ENCODE data around the gene CTRB1.
"Not testable (repeated sequence)": the region's sequence is repeated elsewhere in the genome, so short reads cannot be mapped to it uniquely, and the experiment has no call there.

The CTRB1 gene

DNA sequence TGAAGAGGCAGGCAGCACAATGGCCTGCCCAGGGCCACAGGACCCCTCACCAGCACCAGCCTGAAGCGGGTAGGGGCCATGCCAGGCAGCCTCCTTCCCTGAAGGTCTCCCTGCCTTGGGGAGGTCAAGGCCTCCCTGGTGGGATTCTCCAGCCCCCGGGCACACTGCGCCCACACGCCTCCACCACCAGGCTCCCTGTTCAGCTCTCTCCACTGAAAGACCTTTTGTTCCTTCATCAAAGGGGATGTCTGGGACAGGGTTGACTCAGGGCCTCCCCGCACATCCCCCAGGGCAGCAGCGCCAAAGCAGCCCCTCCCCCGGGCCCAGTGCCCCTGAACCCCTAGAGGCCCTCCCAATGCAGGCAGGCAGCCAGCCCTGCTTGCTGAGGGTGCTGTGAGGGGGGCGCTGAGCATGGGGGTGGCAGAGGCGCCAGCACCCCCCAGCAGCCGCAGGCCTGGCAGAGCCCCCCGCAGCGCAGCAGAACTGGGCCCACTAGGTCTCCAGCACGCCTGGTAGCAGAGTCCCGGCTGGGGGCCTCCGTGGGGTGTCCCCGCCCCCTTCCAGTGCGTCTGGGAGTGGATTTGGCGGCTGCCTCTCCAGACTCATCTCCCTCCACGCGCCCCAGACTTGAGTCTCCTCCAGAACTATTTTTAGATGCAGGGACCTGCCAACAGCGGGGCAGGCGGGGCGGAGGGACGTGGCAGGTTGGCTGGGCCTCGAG, 19.5 kb downstream of the CTRB1 start:
- TF ChIP-seq, protein P1, sequence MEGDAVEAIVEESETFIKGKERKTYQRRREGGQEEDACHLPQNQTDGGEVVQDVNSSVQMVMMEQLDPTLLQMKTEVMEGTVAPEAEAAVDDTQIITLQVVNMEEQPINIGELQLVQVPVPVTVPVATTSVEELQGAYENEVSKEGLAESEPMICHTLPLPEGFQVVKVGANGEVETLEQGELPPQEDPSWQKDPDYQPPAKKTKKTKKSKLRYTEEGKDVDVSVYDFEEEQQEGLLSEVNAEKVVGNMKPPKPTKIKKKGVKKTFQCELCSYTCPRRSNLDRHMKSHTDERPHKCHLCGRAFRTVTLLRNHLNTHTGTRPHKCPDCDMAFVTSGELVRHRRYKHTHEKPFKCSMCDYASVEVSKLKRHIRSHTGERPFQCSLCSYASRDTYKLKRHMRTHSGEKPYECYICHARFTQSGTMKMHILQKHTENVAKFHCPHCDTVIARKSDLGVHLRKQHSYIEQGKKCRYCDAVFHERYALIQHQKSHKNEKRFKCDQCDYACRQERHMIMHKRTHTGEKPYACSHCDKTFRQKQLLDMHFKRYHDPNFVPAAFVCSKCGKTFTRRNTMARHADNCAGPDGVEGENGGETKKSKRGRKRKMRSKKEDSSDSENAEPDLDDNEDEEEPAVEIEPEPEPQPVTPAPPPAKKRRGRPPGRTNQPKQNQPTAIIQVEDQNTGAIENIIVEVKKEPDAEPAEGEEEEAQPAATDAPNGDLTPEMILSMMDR (IDR thresholded peaks at IDR 0.05; ENCODE audit: low read length, missing control alignments): no peak
- no peak overlapping the region for H3K4me3 ChIP-seq (replicated peaks; ENCODE audit: low read depth, low read length)
- peak; percentile 85 for DNase-seq (ENCODE audit: low read depth)

DNA sequence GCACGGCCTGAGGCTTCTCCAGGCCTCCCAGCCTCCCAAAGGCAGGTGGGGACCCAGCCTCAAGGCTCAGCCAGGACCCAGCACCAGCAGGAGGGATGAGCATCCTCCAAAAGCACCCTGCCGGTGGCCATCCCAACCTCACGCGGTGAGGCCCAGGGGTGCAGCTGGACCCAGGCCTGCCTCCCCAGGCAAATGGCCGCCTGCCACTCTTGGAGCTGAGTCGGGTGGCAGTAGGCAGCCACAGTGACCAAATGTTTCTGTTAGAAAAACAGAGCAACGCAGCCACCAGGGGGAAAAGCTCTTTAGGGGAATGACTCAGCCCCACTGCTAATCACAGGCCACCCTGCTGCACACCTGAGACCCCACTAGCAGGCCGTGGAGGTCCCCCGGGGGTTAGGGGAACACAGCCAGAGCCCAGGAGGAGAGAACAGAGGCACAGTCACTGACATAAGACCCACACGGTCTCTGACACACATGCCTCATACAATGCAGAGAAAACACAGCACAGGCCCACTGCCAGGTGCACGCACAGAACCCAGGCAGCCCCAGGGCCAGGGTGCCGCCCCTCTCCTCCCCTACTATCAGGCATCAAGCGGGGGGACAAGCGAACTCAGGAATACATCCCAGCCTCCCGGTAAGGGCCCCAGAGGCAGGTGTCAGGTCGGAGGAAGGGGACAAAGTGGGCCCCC, 20.2 kb downstream of the CTRB1 start:
- DNase-seq (ENCODE audit: low read depth): no peak
- TF ChIP-seq, protein P1 (IDR thresholded peaks at IDR 0.05; ENCODE audit: low read length, missing control alignments): peak; percentile 20
- no peak overlapping the region for H3K4me3 ChIP-seq (replicated peaks; ENCODE audit: low read depth, low read length)

DNA sequence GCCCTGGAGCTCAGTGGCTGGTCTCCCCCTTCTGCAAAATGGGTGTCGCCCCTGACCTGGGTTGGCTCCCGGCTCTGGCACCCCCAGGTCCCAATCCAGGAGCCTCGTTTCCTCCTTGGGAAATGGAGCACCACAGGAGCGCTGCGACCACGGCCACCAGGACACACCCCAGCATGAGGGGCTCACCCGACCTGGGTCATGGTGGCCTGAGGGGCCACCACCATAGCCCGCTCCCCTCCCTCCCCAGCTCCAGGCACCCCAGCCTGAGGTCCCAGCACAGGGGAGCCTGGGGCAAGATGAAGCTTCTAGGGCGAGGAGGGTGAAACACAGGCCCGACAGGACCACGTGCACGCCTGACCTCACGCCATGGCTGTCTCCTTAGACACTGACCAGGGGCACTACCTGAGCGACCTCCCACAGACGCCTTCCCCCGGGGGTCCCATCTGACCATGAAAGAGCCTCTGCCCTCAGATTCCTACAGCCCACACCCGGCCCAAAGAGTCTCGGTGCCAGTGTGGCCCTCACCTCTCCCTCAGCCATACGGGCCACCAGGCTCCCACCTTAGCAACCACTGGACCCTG, 20.8 kb downstream of the CTRB1 start:
- DNase-seq (ENCODE audit: low read depth): no peak
- no peak overlapping the region for H3K4me3 ChIP-seq (replicated peaks; ENCODE audit: low read depth, low read length)
- TF ChIP-seq, protein P1 (IDR thresholded peaks at IDR 0.05; ENCODE audit: low read length, missing control alignments): no peak

DNA sequence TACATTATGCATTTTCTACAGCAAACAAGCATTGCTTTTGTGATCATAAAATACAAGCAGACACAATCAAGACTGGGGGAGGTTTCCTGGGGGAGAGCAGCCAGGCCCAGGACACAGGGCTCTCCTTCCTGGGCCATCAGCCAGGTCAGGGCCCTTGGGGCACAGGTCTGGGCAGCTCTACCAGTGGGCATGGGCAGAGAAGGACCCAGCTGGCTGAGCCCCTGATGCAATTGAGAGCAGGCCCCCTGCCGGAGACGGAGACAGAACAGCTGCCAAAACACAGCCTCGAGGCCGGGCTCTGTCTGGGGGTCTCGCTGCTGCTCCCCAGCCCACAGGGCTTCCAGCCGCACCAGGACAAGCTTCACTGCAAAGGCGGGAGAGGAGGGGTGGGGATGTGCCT, 21.8 kb downstream of the CTRB1 start:
- DNase-seq (ENCODE audit: low read depth); H3K4me3 ChIP-seq (replicated peaks; ENCODE audit: low read depth, low read length): not testable (repeated sequence)

DNA sequence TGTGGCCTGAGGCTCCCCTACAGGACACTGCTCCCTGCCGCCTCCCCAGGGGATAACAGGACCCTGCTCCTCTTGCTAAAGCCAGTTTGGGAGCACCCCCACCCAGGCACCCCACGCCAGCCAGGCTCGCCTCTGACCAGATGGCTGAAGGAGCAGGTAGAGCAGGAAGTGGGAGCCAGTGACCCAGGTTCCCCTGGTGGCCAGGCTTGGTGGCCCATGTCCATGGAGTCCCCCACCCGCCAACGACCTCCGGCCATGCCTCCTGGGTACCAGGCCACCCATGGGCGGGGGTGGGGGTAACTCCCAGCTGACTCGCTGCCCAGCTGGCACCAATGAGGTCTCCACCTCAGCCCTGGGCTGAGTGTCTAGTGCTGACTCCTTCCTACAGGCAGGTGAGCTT, 22.6 kb downstream of the CTRB1 start:
- DNase-seq (ENCODE audit: low read depth): no peak
- TF ChIP-seq, protein P1 (IDR thresholded peaks at IDR 0.05; ENCODE audit: low read length, missing control alignments): no peak
- H3K4me3 ChIP-seq (replicated peaks; ENCODE audit: low read depth, low read length): no peak overlapping the region

DNA sequence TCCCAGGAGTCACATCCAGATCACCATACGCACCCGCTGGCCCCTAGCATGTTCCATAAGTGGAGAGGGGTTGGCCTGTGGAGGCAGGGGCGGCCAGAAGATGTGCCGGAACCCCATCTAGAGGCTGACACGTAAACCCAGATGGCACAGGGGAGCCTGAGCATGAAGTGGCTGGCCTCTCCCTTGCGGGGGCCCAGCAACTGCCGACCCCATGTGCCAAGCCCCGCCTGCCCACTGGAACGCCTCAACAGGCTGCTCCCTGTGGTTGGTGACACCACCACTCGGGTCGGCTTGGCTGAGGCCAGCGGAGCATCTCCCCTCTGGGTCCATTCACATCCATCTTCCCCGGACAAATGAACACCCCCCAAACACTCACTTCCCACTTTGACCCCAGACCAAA, 23.2 kb downstream of the CTRB1 start:
- TF ChIP-seq, protein P1 (IDR thresholded peaks at IDR 0.05; ENCODE audit: low read length, missing control alignments): no peak
- no peak overlapping the region for H3K4me3 ChIP-seq (replicated peaks; ENCODE audit: low read depth, low read length)
- DNase-seq (ENCODE audit: low read depth): no peak

DNA sequence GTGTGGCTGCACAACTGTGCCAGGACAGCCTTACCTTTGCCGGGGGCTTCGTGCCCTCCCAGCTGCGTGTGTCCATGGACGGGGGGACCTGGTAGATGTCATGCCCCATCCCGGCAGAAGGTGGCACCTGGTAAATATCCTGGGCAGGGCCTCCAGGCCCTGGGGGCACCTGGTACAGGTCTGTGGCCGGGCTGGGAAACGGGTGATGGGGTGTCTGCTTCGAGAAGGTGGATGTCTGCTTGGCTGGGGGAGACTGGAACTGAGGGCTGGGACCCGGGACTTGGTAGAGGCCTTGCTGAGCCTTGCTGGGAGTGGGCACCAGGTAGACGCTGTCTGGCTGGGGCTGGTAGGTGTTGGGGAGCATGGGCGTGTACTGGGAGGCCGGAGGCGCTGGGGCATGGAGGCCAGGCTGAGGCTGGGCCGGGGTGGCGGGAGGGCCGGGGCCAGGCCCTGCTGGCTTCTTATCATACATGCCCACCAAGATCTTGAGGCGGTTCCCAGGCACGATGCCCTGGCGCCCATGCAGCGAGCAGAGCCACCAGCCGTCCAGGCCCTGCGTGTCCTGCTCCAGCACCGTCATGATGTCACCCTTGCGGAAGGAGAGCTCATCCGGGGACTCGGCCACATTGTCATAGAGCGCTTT, 23.8 kb downstream of the CTRB1 start:
- H3K4me3 ChIP-seq (replicated peaks; ENCODE audit: low read depth, low read length): not testable (repeated sequence)

More for the DNA sequence above, 23.8 kb downstream of the CTRB1 start:
- DNase-seq (ENCODE audit: low read depth): not testable (repeated sequence)
